ENCODE data around the gene TRAPPC5.
"Not testable (repeated sequence)": the region's sequence is repeated elsewhere in the genome, so short reads cannot be mapped to it uniquely, and the experiment has no call there.

Gene TRAPPC5

GRCh38 chr19:7680606-7681339 lies at the start of gene TRAPPC5:
TSS of gene TRAPPC5 (plus strand) at chr19:7680833. CDS start at chr19:7682254, 1,421 bp downstream.
- DNase-seq (ENCODE audit: extremely low read depth in 1 of 2, low read depth in 1 of 2) = peak; percentile 44 to 84

DNA sequence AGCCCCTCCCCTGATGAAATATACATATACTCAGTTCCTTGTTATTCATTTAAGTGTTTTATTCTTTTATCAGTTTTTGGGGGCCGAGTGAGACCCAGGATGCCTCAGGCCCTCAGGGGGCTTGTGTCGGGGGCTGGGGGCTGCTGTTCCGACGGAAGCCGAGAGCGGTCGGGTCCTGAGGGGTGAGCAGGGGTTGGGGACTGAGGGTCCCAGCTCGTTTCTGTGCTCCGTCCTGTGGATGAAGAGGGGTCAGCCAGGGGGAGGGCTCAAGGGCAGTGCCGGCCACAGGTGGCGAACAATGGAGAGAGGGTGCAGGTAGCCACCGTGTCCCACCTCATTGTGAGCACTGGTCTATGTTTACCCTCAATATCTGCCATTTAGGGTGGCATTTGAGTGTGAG lies 49.1 kb upstream of the TRAPPC5 start:
- DNase-seq (ENCODE audit: extremely low read depth in 1 of 2, low read depth in 1 of 2) = no peak

DNA sequence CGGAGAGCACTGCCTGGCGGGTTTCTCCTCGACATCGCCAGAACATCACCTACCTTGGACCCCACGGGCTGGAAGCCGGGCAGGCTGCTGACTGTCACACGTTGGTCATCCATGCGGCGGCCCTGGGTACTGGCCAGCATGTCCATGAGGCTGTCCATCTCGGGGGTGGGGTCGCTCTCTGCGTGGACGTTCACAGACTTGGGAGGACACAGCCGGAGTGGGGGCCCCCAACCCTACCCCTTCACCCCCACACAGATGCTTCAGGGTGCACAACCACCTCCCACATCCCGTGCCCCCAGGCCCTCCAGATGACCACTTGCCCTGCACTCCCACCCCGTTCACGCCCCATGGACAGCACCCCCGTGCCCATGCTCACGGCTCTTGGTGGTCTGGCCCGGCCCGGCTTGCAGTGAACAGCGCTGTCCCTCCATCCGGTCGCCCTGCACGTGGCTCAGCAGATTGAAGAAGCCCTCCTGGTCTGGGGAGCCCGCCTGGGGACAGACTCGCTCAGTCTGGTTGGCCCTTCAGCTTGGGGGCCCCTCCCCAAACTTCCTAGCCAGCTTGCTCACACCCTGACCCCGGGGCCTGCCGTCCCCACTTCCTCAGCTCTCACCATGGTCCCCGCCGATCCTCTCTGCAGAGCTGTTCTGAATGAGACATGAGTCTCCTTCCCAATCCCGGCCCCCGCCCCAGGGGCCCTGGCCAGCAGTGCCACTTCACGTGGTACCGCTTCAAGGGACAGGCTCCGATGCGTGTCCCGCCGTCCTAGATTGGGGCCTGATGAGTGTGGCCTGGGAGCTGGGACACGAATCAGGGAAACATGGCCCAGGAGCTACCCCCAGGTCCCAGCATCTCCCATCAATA lies 48.1 kb upstream of the TRAPPC5 start:
- DNase-seq (ENCODE audit: extremely low read depth in 1 of 2, low read depth in 1 of 2) = no peak

DNA sequence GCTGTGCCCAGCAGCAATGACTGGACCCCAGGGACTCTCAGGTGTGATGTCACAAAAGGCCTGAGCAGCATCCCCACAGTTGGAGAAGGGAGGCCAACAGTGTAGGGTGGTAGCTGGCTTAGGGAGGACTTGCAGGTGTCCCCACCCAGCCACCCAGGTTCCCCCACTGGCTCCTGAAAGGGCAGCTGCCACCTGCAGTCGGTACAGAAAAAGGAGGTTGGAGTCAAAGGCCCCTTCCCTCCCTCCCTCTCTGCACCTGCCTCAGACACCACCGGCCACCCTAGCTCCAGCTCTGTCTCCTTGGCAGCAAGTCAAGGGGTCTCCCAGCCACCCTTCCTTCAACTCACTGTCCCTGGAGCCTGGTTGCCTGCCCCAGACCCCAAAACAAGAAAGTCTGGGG lies 46.9 kb upstream of the TRAPPC5 start, which contains the start of gene PCP2:
PCP2 (minus strand) TSS at position 22 of the 400 bp plus-strand sequence. CDS start 262 bp downstream, outside the sequence.
- DNase-seq (ENCODE audit: extremely low read depth in 1 of 2, low read depth in 1 of 2) = no peak

GRCh38 chr19:7635670-7636069 lies 45.0 kb upstream of the TRAPPC5 start:
- no peak for DNase-seq (ENCODE audit: extremely low read depth in 1 of 2, low read depth in 1 of 2)

DNA sequence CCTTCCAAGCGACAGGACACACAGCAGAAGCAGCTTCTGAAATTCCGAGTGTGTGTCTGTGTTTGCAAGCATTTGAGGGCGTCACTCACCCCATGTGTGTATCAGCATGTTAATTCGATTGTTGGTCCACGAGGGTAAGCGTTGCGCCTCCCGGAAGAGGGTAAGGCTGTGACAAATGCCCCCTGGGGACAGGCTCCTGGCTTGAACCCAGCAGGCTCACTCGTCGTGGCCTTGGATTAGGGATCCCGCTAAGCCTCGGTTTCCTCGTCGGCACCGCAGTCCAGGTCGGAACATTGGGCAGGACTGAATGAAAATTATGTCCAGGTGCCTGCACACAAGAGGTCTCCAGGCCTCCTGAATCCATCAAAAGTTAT lies 44.3 kb upstream of the TRAPPC5 start:
- no peak for DNase-seq (ENCODE audit: extremely low read depth in 1 of 2, low read depth in 1 of 2)

GRCh38 chr19:7636691-7637373 lies 43.8 kb upstream of the TRAPPC5 start, which contains the start of gene STXBP2:
TSS of gene STXBP2 (plus strand) at chr19:7637110. CDS start at chr19:7637150, 40 bp downstream.
- DNase-seq (ENCODE audit: extremely low read depth in 1 of 2, low read depth in 1 of 2) = peak; percentile 77 to 93

- no peak for DNase-seq (ENCODE audit: extremely low read depth in 1 of 2, low read depth in 1 of 2)
Observed at GRCh38 chr19:7637374-7638256, 43.0 kb upstream of the TRAPPC5 start.

GRCh38 chr19:7638802-7639465 lies 41.7 kb upstream of the TRAPPC5 start:
- no peak for DNase-seq (ENCODE audit: extremely low read depth in 1 of 2, low read depth in 1 of 2)

DNA sequence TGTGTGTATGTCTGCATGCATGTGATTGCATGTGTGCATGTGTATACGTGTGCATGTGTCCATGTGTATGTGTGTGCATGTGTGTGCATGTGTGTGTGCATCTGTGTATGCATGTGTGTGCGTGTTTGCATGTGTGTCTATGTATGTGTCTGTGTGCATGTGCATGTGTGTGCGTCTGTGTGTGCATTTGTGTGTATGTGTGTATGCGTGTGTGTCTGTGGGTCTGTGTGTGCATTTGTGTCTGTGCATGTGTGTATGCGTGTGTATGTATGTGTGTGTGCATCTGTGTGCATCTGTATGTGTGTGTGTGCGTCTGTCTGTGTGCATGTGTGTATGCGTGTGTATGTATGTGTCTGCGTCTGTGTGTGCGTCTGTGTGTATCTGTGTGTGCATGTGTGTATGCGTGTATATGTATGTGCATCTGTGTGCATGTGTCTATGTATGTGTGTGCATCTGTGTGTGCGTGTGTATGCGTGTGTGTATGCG lies 40.7 kb upstream of the TRAPPC5 start:
- no peak for DNase-seq (ENCODE audit: extremely low read depth in 1 of 2, low read depth in 1 of 2)

DNA sequence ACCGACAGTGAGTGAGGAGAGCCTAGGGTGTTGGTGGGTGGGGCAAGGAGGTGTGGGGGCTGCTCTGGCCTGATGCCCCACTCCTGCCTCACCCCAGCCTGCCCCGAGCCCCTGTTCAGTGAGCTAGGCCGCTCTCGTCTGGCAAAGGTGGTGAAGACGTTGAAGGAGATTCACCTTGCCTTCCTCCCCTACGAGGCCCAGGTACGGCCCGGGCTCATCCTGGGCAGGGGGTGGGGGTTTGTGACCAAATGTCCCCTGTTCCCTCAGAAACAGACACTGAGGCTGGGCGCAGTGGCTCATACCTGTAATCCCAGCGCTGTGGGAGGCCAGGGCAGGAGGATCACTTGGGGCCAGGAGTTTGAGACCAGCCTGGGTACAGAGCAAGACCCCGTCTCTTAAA lies 39.8 kb upstream of the TRAPPC5 start:
- DNase-seq (ENCODE audit: extremely low read depth in 1 of 2, low read depth in 1 of 2) = no peak

GRCh38 chr19:7641290-7642276 lies 39.0 kb upstream of the TRAPPC5 start:
- no peak for DNase-seq (ENCODE audit: extremely low read depth in 1 of 2, low read depth in 1 of 2)

DNA sequence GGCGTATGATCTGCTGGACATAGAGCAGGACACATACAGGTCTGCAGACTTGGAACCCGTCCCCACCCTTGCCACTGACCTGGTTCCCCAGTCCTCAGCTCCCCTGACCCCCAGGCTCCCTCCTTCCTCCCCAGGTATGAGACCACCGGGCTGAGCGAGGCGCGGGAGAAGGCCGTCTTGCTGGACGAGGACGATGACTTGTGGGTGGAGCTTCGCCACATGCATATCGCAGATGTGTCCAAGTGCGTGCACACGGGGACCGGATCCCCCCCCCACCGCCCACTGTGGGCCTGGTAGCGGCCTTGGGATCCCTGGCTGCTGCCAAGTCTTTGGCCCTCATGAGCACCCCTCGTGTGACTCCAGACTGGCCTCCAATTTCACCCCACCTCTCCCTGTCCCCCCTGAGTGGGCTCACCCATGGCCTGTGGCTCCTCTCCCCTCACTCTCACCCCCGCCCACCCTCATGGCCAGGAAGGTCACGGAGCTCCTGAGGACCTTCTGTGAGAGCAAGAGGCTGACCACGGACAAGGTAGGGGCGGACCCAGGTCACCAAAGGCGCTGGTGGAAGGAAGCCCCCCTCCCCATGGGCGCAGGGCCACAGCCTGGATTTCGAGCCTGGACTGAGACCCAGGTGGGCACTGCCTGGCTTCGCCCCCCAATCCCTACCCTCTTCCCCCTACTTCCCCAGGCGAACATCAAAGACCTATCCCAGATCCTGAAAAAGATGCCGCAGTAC lies 38.2 kb upstream of the TRAPPC5 start:
- no peak for DNase-seq (ENCODE audit: extremely low read depth in 1 of 2, low read depth in 1 of 2)

- no peak for DNase-seq (ENCODE audit: extremely low read depth in 1 of 2, low read depth in 1 of 2)
Observed at GRCh38 chr19:7643031-7643415, 37.6 kb upstream of the TRAPPC5 start.

GRCh38 chr19:7643629-7644549 lies 36.7 kb upstream of the TRAPPC5 start:
- DNase-seq (ENCODE audit: extremely low read depth in 1 of 2, low read depth in 1 of 2) = not testable (repeated sequence)

DNA sequence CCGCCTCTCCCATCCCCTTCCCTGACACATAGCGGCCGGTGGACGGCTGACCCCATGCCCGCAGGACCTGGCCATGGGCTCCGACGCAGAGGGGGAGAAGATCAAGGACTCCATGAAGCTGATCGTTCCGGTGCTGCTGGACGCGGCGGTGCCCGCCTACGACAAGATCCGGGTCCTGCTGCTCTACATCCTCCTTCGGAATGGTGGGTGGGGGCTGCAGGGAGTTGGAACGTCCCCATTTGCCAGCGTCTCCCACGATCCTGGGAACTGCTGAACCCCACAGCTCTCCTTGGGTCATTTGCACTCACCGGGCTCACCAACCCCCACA lies 36.1 kb upstream of the TRAPPC5 start:
- no peak for DNase-seq (ENCODE audit: extremely low read depth in 1 of 2, low read depth in 1 of 2)

DNA sequence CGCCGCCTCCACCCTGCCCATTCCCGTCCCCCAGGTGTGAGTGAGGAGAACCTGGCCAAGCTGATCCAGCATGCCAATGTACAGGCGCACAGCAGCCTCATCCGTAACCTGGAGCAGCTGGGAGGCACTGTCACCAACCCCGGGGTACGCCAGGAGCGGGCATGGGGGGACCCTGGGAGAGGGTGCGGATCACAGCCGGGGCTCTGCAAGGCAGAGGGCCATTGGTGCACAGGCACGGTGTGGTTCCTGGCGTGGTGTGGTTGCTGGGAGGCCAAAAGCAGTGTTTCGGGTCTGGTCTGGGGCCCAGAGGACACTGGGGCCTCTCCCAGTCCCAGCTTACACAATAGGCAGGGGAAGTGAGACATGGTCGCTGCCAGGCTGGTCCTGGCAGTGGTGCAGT lies 35.5 kb upstream of the TRAPPC5 start:
- no peak for DNase-seq (ENCODE audit: extremely low read depth in 1 of 2, low read depth in 1 of 2)

Measured in activated CD8-positive, alpha-beta memory T cell treated with anti-CD3 and anti-CD28 coated beads for 1 hour (primary cell).